Transverse colon (tissue), 3 donors: Measurements from ENCODE around the gene PHAF1.

Source experiments
- CTCF ChIP-seq, 5 experiments: fragments of 200-600 bp in 3 of 5; fragments of 450-650 bp in 2 of 5; sonication (generic) in 3 of 5; IDR thresholded peaks; 1 replicate in 2 of 5; 2 replicates in 3 of 5; pipeline ENCODE4 v1.5.1; 2016 to 2017; ENCODE audit warnings: antibody characterized with exemption in 5 of 5, inconsistent platforms in 3 of 5, mild to moderate bottlenecking in 2 of 5, moderate library complexity in 1 of 5
- POLR2A ChIP-seq: fragments of 450-650 bp; IDR thresholded peaks from one replicate; pipeline ENCODE4 v1.6.1; 2016; ENCODE audit warnings: antibody characterized with exemption, mild to moderate bottlenecking, moderate library complexity

DNA sequence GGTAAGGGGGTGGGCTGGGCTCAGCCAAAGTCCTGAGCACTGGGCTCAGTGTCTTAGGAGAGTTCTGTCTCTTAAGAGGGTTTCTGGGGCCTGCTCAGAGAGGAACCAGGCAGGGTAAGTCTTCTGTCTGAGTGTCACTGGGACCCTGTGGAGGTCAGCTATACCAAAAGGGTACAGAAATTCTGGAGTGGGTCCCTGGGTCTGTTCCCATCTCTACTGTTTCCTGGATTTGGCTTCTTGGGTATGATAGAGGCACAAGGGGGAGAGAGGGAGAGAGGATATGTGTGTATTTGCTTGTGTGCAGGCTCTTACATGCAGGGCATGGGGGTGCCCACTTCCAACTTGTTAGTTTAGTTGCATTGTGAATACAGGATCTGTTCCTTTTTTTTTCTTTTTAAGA is 83.8 kb downstream of the PHAF1 start:
- TF ChIP-seq POLR2A (no peak), CTCF (IDR thresholded peaks at IDR 0.05) (no peak)
